HG03342 (cell line): ENCODE results near the gene NRCAM.

Experiments
- ATAC-seq: cut with Tn5 transposase; IDR thresholded peaks from one replicate; pipeline ENCODE4 v1.9.1; 2021; ENCODE audit warnings: mild to moderate bottlenecking, moderate library complexity; ENCODE audit not compliant: unreplicated experiment

The NRCAM gene

GRCh38 chr7:108253275-108254044 lies 202.8 kb downstream of the NRCAM start:
- ATAC-seq = no peak

GRCh38 chr7:108252177-108252576 lies 204.1 kb downstream of the NRCAM start:
- ATAC-seq = no peak

- ATAC-seq = no peak
These were observed 204.5 kb downstream of the NRCAM start for GRCh38 chr7:108251700-108252099.

- ATAC-seq = no peak
These were observed 206.8 kb downstream of the NRCAM start for GRCh38 chr7:108249453-108249852.

- no peak for ATAC-seq
These were observed 207.4 kb downstream of the NRCAM start for GRCh38 chr7:108248821-108249220.

- ATAC-seq = no peak
These were observed 207.8 kb downstream of the NRCAM start for GRCh38 chr7:108248418-108248817.

GRCh38 chr7:108247614-108248013 lies 208.6 kb downstream of the NRCAM start:
- no peak for ATAC-seq

- peak; percentile 81 for ATAC-seq
These were observed 209.9 kb downstream of the NRCAM start for GRCh38 chr7:108246227-108246837.

- no peak for ATAC-seq
These were observed 210.6 kb downstream of the NRCAM start for GRCh38 chr7:108245523-108246226.

GRCh38 chr7:108244110-108244509 lies 212.1 kb downstream of the NRCAM start:
- ATAC-seq = no peak

- ATAC-seq = no peak
These were observed 216.6 kb downstream of the NRCAM start for GRCh38 chr7:108239501-108240225.

GRCh38 chr7:108236681-108237415 lies 219.4 kb downstream of the NRCAM start:
- no peak for ATAC-seq

- ATAC-seq = no peak
These were observed 220.7 kb downstream of the NRCAM start for GRCh38 chr7:108235451-108236061.

- no peak for ATAC-seq
These were observed 221.2 kb downstream of the NRCAM start for GRCh38 chr7:108234971-108235450.

- ATAC-seq = no peak
These were observed 222.0 kb downstream of the NRCAM start for GRCh38 chr7:108234281-108234680.

GRCh38 chr7:108232076-108232475 lies 224.2 kb downstream of the NRCAM start:
- no peak for ATAC-seq

- no peak for ATAC-seq
These were observed 225.0 kb downstream of the NRCAM start for GRCh38 chr7:108231221-108231620.

- ATAC-seq = no peak
These were observed 228.9 kb downstream of the NRCAM start for GRCh38 chr7:108227366-108227765.

- ATAC-seq = no peak
These were observed 229.4 kb downstream of the NRCAM start for GRCh38 chr7:108226816-108227299.
